Measurements from ENCODE around the gene CCDC85C. TPM values are rescaled to one million over a fixed set of nuclear protein-coding genes. Genes with fewer than 3 reads are reported as not detected.

Gene CCDC85C
- total RNA-seq, 2 experiments from 2014 or later = 5.8 to 7.5 TPM

DNA sequence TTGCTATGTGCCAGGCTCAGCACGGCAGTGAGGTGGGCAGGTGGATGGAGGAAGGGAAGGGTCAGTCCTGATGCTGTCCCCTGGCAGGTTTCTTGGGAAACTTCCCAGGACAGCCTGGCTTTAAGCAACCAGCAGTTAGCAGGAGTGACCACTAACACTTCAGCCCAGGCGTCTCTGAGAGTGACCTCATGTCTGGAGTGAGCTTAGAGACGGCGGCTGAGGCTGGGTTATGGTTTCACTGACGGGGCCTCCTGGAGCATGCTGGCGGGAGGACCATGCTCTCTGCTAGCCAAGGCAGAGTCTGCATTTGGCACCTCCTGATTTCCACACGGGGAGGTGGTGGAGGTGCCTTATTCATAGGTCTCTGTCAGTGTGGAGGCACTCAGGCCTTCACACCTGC is 43.4 kb upstream of the CCDC85C start:
- no peaks in the 10 kb centered on the region for H3K9me3 Mint-ChIP-seq
- no peaks in the 10 kb centered on the region for H3K36me3 Mint-ChIP-seq (ENCODE audit: low read depth)
- TF ChIP-seq, protein P1, sequence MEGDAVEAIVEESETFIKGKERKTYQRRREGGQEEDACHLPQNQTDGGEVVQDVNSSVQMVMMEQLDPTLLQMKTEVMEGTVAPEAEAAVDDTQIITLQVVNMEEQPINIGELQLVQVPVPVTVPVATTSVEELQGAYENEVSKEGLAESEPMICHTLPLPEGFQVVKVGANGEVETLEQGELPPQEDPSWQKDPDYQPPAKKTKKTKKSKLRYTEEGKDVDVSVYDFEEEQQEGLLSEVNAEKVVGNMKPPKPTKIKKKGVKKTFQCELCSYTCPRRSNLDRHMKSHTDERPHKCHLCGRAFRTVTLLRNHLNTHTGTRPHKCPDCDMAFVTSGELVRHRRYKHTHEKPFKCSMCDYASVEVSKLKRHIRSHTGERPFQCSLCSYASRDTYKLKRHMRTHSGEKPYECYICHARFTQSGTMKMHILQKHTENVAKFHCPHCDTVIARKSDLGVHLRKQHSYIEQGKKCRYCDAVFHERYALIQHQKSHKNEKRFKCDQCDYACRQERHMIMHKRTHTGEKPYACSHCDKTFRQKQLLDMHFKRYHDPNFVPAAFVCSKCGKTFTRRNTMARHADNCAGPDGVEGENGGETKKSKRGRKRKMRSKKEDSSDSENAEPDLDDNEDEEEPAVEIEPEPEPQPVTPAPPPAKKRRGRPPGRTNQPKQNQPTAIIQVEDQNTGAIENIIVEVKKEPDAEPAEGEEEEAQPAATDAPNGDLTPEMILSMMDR (IDR thresholded peaks at IDR 0.05) = no peak
- H3K27me3 Mint-ChIP-seq = peaks cover 47% of the 10 kb centered on the region
- intact Hi-C loops (cut with DNase I, micrococcal nuclease) = no loop called here
- ATAC-seq (ENCODE audit: poor library complexity) (no peak), DNase-seq (no peak)
- Histone ChIP-seq H3K4me1 (ENCODE audit: insufficient read depth, low read length) (peaks cover 6% of the 10 kb centered on the region), H3K36me3 (ENCODE audit: insufficient read depth, low read length) (no peaks in the 10 kb centered on the region), H3K27me3 (ENCODE audit: control insufficient read depth in 1 of 2, insufficient read depth in 2 of 2, low read length in 2 of 2) (peaks cover 22 to 30% of the 10 kb centered on the region in 2 experiments), H3K4me3 (ENCODE audit: low read length) (no peak overlapping the region), H3K27ac (ENCODE audit: low read depth in 1 of 2, low read length in 2 of 2) (no peak overlapping the region), H3K9me3 (ENCODE audit: control insufficient read depth in 1 of 2, insufficient read depth in 1 of 2, low read length in 2 of 2) (peaks cover 0 to 5% of the 10 kb centered on the region in 2 experiments)
- H3K4me1 Mint-ChIP-seq (ENCODE audit: low read depth) = no peaks in the 10 kb centered on the region
- ChIA-PET POLR2A (no interaction called here), CTCF (no interaction called here)
- no peak overlapping the region for H3K4me3 Mint-ChIP-seq
- no peak overlapping the region for H3K27ac Mint-ChIP-seq

DNA sequence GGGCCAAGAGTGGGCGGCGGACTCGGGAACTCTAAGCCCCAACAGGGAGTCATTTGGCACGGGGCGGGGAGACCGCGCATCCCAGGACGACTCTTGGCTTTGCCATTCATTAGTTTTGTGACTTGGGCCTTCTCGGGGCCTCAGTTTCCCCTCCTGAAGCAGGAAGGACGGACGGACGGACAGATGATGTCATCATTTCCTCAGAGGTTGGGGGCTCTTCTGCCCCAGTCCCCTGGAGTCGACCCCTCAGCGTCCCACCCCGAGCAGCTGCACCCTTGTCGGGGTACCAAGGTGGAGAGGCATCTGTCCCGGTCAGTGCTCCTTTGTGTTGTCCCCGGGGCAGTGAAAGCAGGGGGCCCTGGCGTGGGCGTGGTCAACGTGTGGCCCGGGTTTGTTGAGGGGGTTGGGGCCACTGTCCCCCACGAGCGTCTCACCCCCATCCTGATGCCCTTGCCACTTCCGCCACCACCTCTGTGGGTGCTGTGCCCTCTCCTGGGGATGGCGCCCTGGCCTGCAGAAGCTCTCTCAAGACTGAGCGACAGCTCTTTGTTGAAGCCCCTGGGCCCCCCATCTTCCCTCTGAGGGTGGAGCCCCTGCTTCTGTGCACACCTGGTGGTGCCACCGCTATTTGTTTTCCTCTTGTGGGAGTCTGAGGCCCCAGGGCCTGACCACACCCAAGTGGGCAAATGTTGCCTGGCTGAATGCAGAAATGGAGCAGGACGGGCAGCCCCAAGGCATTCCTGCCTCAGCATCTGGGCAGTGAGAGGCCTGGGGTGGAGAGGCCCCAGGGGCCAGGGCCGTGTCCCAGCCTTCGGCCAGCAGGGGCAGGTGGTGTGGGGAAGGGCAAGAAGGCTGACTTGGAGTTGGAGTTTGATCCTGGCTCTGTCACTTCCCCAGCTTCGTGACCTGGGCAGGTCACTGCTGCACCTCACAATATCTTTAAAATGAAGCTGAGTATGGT is 41.8 kb upstream of the CCDC85C start:
- DNase-seq (no peak), ATAC-seq (ENCODE audit: poor library complexity) (no peak)
- no peaks in the 10 kb centered on the region for H3K36me3 Mint-ChIP-seq (ENCODE audit: low read depth)
- Histone ChIP-seq H3K36me3 (ENCODE audit: insufficient read depth, low read length) (no peaks in the 10 kb centered on the region), H3K4me1 (ENCODE audit: insufficient read depth, low read length) (peaks cover 6% of the 10 kb centered on the region), H3K4me3 (ENCODE audit: low read length) (no peak overlapping the region), H3K27ac (ENCODE audit: low read depth in 1 of 2, low read length in 2 of 2) (no peak overlapping the region), H3K9me3 (ENCODE audit: control insufficient read depth in 1 of 2, insufficient read depth in 1 of 2, low read length in 2 of 2) (peaks cover 0 to 5% of the 10 kb centered on the region in 2 experiments), H3K27me3 (ENCODE audit: control insufficient read depth in 1 of 2, insufficient read depth in 2 of 2, low read length in 2 of 2) (peaks cover 22 to 30% of the 10 kb centered on the region in 2 experiments)
- no peak overlapping the region for H3K4me3 Mint-ChIP-seq
- POLR2A ChIA-PET = no interaction called here
- intact Hi-C loops (cut with DNase I, micrococcal nuclease) = no loop called here
- H3K9me3 Mint-ChIP-seq = no peaks in the 10 kb centered on the region
- no peaks in the 10 kb centered on the region for H3K4me1 Mint-ChIP-seq (ENCODE audit: low read depth)
- peaks cover 40% of the 10 kb centered on the region for H3K27me3 Mint-ChIP-seq
- CTCF ChIA-PET = no interaction called here
- TF ChIP-seq, protein P1 (IDR thresholded peaks at IDR 0.05) = no peak
- H3K27ac Mint-ChIP-seq = no peak overlapping the region

DNA sequence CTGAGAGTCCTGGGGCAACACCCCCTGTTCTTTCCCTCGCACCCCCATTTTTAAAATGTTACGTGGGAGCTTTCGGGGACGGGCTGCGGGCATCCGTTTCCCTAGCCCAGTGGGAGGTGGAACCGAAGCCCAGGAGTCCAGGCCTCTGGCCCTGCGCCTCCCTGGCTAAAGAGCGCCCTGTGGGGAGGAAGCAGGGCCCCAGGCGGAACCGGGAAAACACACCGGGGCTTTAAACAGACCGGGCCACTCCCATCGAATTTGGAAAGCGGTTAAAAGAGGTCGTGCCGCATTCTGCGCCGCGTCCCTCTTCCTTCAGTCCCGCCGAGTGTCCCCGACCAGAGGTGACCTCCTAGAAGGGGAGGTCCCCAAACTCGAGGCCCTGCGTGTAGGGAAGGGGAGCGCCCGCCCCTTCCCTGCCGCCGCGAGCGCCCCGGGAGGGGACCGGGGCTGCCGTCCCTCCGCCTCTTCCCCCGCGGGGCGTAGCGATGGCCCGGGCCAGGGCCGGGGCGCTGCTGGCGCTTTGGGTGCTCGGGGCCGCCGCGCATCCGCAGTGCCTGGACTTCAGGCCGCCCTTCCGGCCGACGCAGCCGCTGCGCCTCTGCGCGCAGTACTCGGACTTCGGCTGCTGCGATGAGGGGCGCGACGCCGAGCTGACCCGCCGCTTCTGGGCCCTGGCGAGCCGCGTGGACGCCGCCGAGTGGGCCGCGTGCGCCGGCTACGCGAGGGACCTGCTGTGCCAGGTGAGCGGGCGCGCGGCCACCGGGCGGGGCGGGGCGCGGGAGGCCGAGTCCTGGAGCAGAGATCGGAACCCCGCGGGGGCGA is 40.9 kb upstream of the CCDC85C start, which contains the start of gene HHIPL1:
Gene HHIPL1, plus strand, starts transcription at position 407 of the 822 bp plus-strand sequence. Its CDS starts 79 bp downstream, at position 486.
- Histone ChIP-seq H3K4me1 (ENCODE audit: insufficient read depth, low read length) (peaks cover 6% of the 10 kb centered on the region), H3K27me3 (ENCODE audit: control insufficient read depth in 1 of 2, insufficient read depth in 2 of 2, low read length in 2 of 2) (peaks cover 22 to 30% of the 10 kb centered on the region in 2 experiments), H3K9me3 (ENCODE audit: control insufficient read depth in 1 of 2, insufficient read depth in 1 of 2, low read length in 2 of 2) (peaks cover 0 to 5% of the 10 kb centered on the region in 2 experiments), H3K36me3 (ENCODE audit: insufficient read depth, low read length) (no peaks in the 10 kb centered on the region), H3K4me3 (ENCODE audit: low read length) (no peak within 1 kb of the TSS), H3K27ac (ENCODE audit: low read depth in 1 of 2, low read length in 2 of 2) (no peak within 1 kb of the TSS)
- no peak within 1 kb of the TSS for H3K4me3 Mint-ChIP-seq
- H3K36me3 Mint-ChIP-seq (ENCODE audit: low read depth) = no peaks in the 10 kb centered on the region
- H3K27ac Mint-ChIP-seq = no peak within 1 kb of the TSS
- intact Hi-C loops (cut with DNase I, micrococcal nuclease) = no loop called here
- peaks cover 38% of the 10 kb centered on the region for H3K27me3 Mint-ChIP-seq
- no peaks in the 10 kb centered on the region for H3K4me1 Mint-ChIP-seq (ENCODE audit: low read depth)
- CTCF ChIA-PET = no interaction called here
- TF ChIP-seq, protein P1 (IDR thresholded peaks at IDR 0.05) = no peak
- no peak for ATAC-seq (ENCODE audit: poor library complexity)
- H3K9me3 Mint-ChIP-seq = no peaks in the 10 kb centered on the region
- no peak for DNase-seq
- POLR2A ChIA-PET = no interaction called here
